HepG2 (cell line): ENCODE measurements around the gene KRTAP10-2. TPM values are rescaled to one million over a fixed set of nuclear protein-coding genes. Genes with fewer than 3 reads are reported as not detected.

ENCODE experiments used
- ATAC-seq: fragments of 200-7000 bp; cut with Tn5 transposase; 3 replicates; pipeline ENCODE4 v1.9.1; 2020; ENCODE audit warnings: mild to moderate bottlenecking, moderate library complexity
- BruUV-seq: library from RNA; stranded (reverse); fragments of 400-500 nt; replicated peaks from 2 replicates; lab custom pipeline; 2021; lab: Mats Ljungman, UMichigan
- CTCF ChIA-PET: fragments of 300-600 bp; formaldehyde crosslinking; extraction: SDS; loops from one replicate; lab custom pipeline; 2021; ENCODE audit warnings: low total read pairs, inconsistent platforms, low intra/inter-chr PET ratio; lab: Yijun Ruan, JAX
- POLR2A ChIA-PET: fragments of 350-600 bp; sonication (Branson Sonifier 250); formaldehyde crosslinking; loops from one replicate; lab custom pipeline; 2020; ENCODE audit warnings: antibody characterized with exemption, inconsistent platforms; lab: Yijun Ruan, JAX
- DNase-seq: peaks from one replicate; pipeline ENCODE4 v3.0.0-alpha.2; 2015; ENCODE audit warnings: low spot score
- FAIRE-seq: peaks from 3 replicates; lab custom pipeline; 2011; peaks lifted over from hg19 to GRCh38; lab: Jason Lieb, UNC
- H2AFZ ChIP-seq: one replicate; pipeline ENCODE4 v1.6.1; 2011; ENCODE audit warnings: low read length, inconsistent platforms
- H3K27ac ChIP-seq: fragments of 300-600 bp; 3 replicates; pipeline ENCODE4 v1.8.0; 2011; ENCODE audit warnings: mixed run types, mild to moderate bottlenecking, mixed read lengths, low read length, inconsistent platforms; ENCODE audit not compliant: insufficient read depth; ENCODE audit errors: extremely low read length
- H3K27me3 ChIP-seq, 2 experiments: fragments of 200-600 bp in 1 of 2; 2 replicates in 1 of 2; 3 replicates in 1 of 2; pipeline versions ENCODE4 v1.6.0 to v1.8.0; 2011; ENCODE audit warnings: low read length in 2 of 2, mild to moderate bottlenecking in 2 of 2, moderate library complexity in 2 of 2, inconsistent platforms in 1 of 2; ENCODE audit not compliant: insufficient read depth in 2 of 2, control insufficient read depth in 1 of 2
- H3K36me3 ChIP-seq, 2 experiments: fragments of 200-600 bp in 1 of 2; replicated peaks in 1 of 2; 2 replicates in 1 of 2; 3 replicates in 1 of 2; pipeline versions ENCODE4 v1.5.1 to v1.8.0; 2011; ENCODE audit warnings: low read length in 2 of 2, inconsistent platforms in 1 of 2; ENCODE audit not compliant: insufficient read depth in 2 of 2, control insufficient read depth in 1 of 2
- H3K4me1 ChIP-seq: 2 replicates; pipeline ENCODE4 v1.5.1; 2012; ENCODE audit warnings: low read length, inconsistent platforms; ENCODE audit not compliant: insufficient read depth
- H3K4me2 ChIP-seq: 2 replicates; pipeline ENCODE4 v1.6.0; 2011; ENCODE audit warnings: low read depth, low read length, inconsistent platforms
- H3K4me3 ChIP-seq, 3 experiments: fragments of 200-600 bp in 1 of 3; sonication (generic), shearing (Covaris generic) in 1 of 3; replicated peaks in 1 of 3; 2 replicates each; pipeline ENCODE4 v1.5.1; 2011 to 2016; ENCODE audit warnings: low read length in 3 of 3, inconsistent platforms in 2 of 3, low read depth in 2 of 3, mild to moderate bottlenecking in 2 of 3, control low read depth in 1 of 3, mixed read lengths in 1 of 3; ENCODE audit not compliant: insufficient read depth in 1 of 3
- H3K79me2 ChIP-seq: one replicate; pipeline ENCODE4 v1.6.1; 2011; ENCODE audit warnings: low read length, inconsistent platforms; ENCODE audit not compliant: insufficient read depth
- H3K9ac ChIP-seq: 2 replicates; pipeline ENCODE4 v1.6.0; 2011; ENCODE audit warnings: mild to moderate bottlenecking, low read depth, low read length, inconsistent platforms; ENCODE audit not compliant: insufficient read depth
- H3K9me3 ChIP-seq: 2 replicates; pipeline ENCODE4 v1.5.1; 2012; ENCODE audit warnings: mild to moderate bottlenecking, low read length
- H4K20me1 ChIP-seq: 2 replicates; pipeline ENCODE4 v1.6.0; 2011; ENCODE audit warnings: inconsistent platforms, mild to moderate bottlenecking, low read length, moderate library complexity; ENCODE audit not compliant: insufficient read depth
- CCDC6 ChIP-seq: sonication (generic); formaldehyde crosslinking; IDR thresholded peaks from 2 replicates; pipeline ENCODE4 v1.8.1; 2022; ENCODE audit warnings: mild to moderate bottlenecking, missing genetic modification reagents, moderate library complexity
- HOXA3 ChIP-seq: sonication (generic); formaldehyde crosslinking; IDR thresholded peaks from 2 replicates; pipeline ENCODE4 v1.5.0; 2020; ENCODE audit warnings: missing genetic modification reagents
- MATR3 ChIP-seq: sonication (generic); formaldehyde crosslinking; IDR thresholded peaks from 2 replicates; pipeline ENCODE4 v1.4.0; 2020; ENCODE audit warnings: missing genetic modification reagents
- MEF2D ChIP-seq: sonication (generic); formaldehyde crosslinking; IDR thresholded peaks from 2 replicates; pipeline ENCODE4 v1.5.1; 2020; ENCODE audit warnings: mild to moderate bottlenecking, missing genetic modification reagents
- MEIS1 ChIP-seq: sonication (generic); formaldehyde crosslinking; IDR thresholded peaks from 2 replicates; pipeline ENCODE4 v1.9.0; 2021; ENCODE audit warnings: mild to moderate bottlenecking, missing genetic modification reagents, moderate library complexity, borderline replicate concordance
- SAFB2 ChIP-seq: sonication (generic); formaldehyde crosslinking; IDR thresholded peaks from 2 replicates; pipeline ENCODE4 v1.5.1; 2020; ENCODE audit warnings: missing genetic modification reagents, low read depth, mild to moderate bottlenecking, borderline replicate concordance
- ZNF564 ChIP-seq: sonication (generic); formaldehyde crosslinking; IDR thresholded peaks from 2 replicates; pipeline ENCODE4 v1.8.1; 2023; ENCODE audit warnings: mild to moderate bottlenecking, missing genetic modification reagents
- ZNF841 ChIP-seq: sonication (generic); formaldehyde crosslinking; IDR thresholded peaks from 2 replicates; pipeline ENCODE4 v1.8.1; 2023; ENCODE audit warnings: missing genetic modification reagents, borderline replicate concordance
- WGBS: methylation state at CpG from one replicate; pipeline ENCODE4 v1.1.6; 2017; ENCODE audit warnings: low lambda C conversion rate; 5-methylcytosine and 5-hydroxymethylcytosine counted together
- in situ Hi-C: cut with HindIII; loops from 2 replicates; pipeline ENCODE4 v1.10.0; 2017; ENCODE audit warnings: low pct_unique_long_range_greater_than_20kb; ENCODE audit not compliant: extremely low pct_ligation_motif_present
- intact Hi-C: fragments of 100-400 bp; cut with micrococcal nuclease; formaldehyde crosslinking; loops from one replicate; pipeline ENCODE4 v1.10.0; 2022; ENCODE audit not compliant: unreplicated experiment
- polyA plus RNA-seq, 8 experiments: library from polyadenylated mRNA; depleted of rRNA in 3 of 8; stranded (reverse) in 7 of 8; unstranded in 1 of 8; fragments of >200 nt; fragmentation: Illumina TruSeq in 4 of 8; extraction: Trizol in 4 of 8; gene quantifications; 2 replicates each; pipeline versions ENCODE4 v1.2.1 to v1.2.3, GENCODE V29; 2011 to 2016; ENCODE audit warnings: low read depth in 4 of 8, missing spikeins in 1 of 8, mixed read lengths in 1 of 8; ENCODE audit not compliant: insufficient read depth in 1 of 8
- total RNA-seq, 5 experiments: library from RNA; depleted of rRNA; stranded (reverse); fragments of >200 nt; fragmentation: Illumina TruSeq; extraction: Trizol; gene quantifications; 2 replicates each; pipeline ENCODE4 v1.2.3, GENCODE V29; 2016; ENCODE audit warnings: low read depth in 1 of 5
- TF ChIP-seq, protein P1 (sequence below): sonication (generic); formaldehyde crosslinking; IDR thresholded peaks from 2 replicates; pipeline ENCODE4 v1.4.0; 2020; ENCODE audit warnings: missing genetic modification reagents, mild to moderate bottlenecking, borderline replicate concordance
- TF ChIP-seq, protein P2 (sequence below): sonication (generic); formaldehyde crosslinking; IDR thresholded peaks from 2 replicates; pipeline ENCODE4 v1.4.0; 2020; ENCODE audit warnings: mild to moderate bottlenecking, low read depth, missing genetic modification reagents
- TF ChIP-seq, protein P3 (sequence below): IDR thresholded peaks from 2 replicates; pipeline ENCODE4 v1.6.1; 2016; ENCODE audit warnings: control low read depth

The KRTAP10-2 gene
- total and polyA plus RNA-seq, 2 of the 13 experiments (the other 11 are each of a cell fraction or from before 2014, with no cell fraction given), result not detected

DNA sequence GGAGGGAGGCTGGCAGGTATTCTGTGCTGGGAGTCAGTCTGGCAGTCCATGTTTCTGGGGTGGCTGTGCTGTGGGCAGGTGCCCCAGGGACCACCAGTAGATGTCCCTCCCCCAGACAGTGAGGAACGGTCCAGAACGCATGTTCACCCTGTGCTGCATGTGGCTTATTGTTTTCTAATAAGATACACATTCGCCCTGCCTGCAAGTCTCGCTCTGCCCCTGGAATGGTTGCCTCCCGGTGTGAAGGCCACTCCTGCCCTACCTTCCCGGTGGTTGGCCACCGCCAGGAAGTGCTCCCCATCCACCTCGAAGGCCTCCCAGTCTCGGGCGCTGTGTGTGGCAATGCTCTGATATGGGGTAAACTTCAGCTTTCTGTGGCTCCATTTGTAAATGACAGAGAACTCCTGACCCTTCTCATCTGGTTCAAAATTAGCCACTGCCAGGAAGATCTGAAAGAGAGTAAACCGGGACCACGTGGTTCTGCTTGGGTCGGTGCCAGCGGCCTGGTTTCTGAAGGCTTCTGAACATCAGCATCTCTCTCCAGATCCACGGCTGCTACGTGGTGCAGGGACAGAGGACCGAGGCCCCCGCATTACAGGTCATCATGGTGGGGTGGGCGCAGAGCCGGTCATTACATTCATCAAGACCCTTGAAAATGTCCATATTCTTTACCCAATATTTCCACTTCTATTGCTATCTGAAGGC, 25.8 kb downstream of the KRTAP10-2 start (continued):
- TF ChIP-seq MEF2D (CRISPR knock-in tag) (0 out of 2 replicates have a peak, but pooled peaks have one; percentile 14), MEIS1 (CRISPR knock-in tag) (no peak)
- TF ChIP-seq, all 625 proteins: peak for 7

DNA sequence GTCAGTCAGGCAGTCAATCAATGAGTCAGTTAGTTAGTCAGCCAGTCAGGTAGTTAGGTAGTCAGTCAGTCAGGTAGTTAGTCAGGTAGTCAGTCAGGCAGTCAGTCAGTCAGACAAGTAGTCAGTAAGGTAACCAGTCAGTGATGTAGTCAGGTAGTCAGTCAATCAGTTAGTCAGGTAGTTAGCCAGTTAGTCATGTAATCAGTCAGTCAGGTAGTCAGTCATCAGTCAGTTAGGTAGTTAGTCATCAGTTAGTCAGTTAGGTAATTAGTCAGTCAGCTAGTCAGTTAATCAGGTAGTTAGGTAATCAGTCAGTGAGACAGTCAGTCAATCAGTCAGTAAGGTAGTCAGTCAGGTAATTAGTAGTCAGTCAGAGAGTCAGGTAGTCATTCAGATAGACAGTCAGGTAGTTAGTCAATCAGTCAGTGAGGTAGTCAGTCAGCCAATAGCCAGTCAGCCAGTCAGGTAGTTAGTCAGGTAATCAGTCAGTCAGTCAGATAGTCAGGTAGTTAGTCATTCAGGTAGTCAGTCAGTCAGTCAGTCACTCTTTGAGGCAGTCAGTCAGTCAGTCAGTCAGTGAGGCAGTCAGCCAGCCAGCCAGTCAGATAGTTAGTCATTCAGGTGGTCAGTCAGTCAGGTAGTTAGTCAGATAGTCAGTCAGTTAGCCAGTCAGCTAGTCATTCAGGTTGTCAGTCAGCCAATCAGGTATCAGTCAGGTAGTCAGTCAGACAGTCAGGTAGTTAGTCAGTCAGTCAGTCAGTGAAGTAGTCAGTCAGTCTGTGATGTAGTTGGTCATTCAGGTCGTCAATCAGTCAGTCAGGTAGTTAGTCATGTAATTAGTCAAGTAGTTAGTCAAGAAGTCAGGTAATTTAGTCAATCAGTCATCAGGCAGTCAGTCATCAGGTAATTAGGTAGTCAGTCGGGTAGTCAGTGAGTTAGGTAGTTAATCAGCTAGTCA, 26.6 kb downstream of the KRTAP10-2 start:
- Histone ChIP-seq H4K20me1 (no peaks in the 10 kb centered on the region), H2AFZ (no peak overlapping the region), H3K27me3 (no peaks in the 10 kb centered on the region; a peak in 1 of 5 replicates), H3K4me3 (no peak overlapping the region), H3K4me1 (peaks cover 21% of the 10 kb centered on the region), H3K4me2 (no peak overlapping the region), H3K27ac (no peak overlapping the region), H3K9me3 (no peaks in the 10 kb centered on the region), H3K36me3 (no peaks in the 10 kb centered on the region), H3K9ac (no peak overlapping the region)
- WGBS, result 51% methylated on average over 2 of the region's 2 CpGs
- DNase-seq (no peak), ATAC-seq (no peak)
- ChIA-PET CTCF (no interaction called here), POLR2A (no interaction called here)
- intact Hi-C loops, result no loop called here
- TF ChIP-seq, protein P1, sequence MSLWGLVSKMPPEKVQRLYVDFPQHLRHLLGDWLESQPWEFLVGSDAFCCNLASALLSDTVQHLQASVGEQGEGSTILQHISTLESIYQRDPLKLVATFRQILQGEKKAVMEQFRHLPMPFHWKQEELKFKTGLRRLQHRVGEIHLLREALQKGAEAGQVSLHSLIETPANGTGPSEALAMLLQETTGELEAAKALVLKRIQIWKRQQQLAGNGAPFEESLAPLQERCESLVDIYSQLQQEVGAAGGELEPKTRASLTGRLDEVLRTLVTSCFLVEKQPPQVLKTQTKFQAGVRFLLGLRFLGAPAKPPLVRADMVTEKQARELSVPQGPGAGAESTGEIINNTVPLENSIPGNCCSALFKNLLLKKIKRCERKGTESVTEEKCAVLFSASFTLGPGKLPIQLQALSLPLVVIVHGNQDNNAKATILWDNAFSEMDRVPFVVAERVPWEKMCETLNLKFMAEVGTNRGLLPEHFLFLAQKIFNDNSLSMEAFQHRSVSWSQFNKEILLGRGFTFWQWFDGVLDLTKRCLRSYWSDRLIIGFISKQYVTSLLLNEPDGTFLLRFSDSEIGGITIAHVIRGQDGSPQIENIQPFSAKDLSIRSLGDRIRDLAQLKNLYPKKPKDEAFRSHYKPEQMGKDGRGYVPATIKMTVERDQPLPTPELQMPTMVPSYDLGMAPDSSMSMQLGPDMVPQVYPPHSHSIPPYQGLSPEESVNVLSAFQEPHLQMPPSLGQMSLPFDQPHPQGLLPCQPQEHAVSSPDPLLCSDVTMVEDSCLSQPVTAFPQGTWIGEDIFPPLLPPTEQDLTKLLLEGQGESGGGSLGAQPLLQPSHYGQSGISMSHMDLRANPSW (CRISPR knock-in tag), result no peak
- TF ChIP-seq MATR3 (CRISPR knock-in tag) (no peak), ZNF564 (CRISPR knock-in tag) (no peak), SAFB2 (no peak), HOXA3 (no peak), ZNF841 (no peak), CCDC6 (CRISPR knock-in tag) (no peak)
- TF ChIP-seq, protein P2, sequence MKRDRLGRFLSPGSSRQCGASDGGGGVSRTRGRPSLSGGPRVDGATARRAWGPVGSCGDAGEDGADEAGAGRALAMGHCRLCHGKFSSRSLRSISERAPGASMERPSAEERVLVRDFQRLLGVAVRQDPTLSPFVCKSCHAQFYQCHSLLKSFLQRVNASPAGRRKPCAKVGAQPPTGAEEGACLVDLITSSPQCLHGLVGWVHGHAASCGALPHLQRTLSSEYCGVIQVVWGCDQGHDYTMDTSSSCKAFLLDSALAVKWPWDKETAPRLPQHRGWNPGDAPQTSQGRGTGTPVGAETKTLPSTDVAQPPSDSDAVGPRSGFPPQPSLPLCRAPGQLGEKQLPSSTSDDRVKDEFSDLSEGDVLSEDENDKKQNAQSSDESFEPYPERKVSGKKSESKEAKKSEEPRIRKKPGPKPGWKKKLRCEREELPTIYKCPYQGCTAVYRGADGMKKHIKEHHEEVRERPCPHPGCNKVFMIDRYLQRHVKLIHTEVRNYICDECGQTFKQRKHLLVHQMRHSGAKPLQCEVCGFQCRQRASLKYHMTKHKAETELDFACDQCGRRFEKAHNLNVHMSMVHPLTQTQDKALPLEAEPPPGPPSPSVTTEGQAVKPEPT (CRISPR knock-in tag), result no peak
- TF ChIP-seq, protein P3, sequence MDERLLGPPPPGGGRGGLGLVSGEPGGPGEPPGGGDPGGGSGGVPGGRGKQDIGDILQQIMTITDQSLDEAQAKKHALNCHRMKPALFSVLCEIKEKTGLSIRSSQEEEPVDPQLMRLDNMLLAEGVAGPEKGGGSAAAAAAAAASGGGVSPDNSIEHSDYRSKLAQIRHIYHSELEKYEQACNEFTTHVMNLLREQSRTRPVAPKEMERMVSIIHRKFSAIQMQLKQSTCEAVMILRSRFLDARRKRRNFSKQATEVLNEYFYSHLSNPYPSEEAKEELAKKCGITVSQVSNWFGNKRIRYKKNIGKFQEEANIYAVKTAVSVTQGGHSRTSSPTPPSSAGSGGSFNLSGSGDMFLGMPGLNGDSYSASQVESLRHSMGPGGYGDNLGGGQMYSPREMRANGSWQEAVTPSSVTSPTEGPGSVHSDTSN, result no peak
- TF ChIP-seq, all 625 proteins: peak for 0
- FAIRE-seq, result no peak
- no peaks in the 10 kb centered on the region for H3K79me2 ChIP-seq
- no TSS peak for BruUV-seq
- in situ Hi-C loops, result no loop called here
